GM20000 (cell line): Measurements from ENCODE around the gene OR6B3.

Experiments
- DNase-seq: peaks from one replicate; pipeline ENCODE4 v3.0.0; 2012; ENCODE audit warnings: low spot score
- TF ChIP-seq, protein P1 (sequence below): IDR thresholded peaks from 2 replicates; pipeline ENCODE4 v1.5.1; 2012; ENCODE audit warnings: mild to moderate bottlenecking, control low read depth; ENCODE audit errors: extremely low read depth, missing control alignments

OR6B3 gene

DNA sequence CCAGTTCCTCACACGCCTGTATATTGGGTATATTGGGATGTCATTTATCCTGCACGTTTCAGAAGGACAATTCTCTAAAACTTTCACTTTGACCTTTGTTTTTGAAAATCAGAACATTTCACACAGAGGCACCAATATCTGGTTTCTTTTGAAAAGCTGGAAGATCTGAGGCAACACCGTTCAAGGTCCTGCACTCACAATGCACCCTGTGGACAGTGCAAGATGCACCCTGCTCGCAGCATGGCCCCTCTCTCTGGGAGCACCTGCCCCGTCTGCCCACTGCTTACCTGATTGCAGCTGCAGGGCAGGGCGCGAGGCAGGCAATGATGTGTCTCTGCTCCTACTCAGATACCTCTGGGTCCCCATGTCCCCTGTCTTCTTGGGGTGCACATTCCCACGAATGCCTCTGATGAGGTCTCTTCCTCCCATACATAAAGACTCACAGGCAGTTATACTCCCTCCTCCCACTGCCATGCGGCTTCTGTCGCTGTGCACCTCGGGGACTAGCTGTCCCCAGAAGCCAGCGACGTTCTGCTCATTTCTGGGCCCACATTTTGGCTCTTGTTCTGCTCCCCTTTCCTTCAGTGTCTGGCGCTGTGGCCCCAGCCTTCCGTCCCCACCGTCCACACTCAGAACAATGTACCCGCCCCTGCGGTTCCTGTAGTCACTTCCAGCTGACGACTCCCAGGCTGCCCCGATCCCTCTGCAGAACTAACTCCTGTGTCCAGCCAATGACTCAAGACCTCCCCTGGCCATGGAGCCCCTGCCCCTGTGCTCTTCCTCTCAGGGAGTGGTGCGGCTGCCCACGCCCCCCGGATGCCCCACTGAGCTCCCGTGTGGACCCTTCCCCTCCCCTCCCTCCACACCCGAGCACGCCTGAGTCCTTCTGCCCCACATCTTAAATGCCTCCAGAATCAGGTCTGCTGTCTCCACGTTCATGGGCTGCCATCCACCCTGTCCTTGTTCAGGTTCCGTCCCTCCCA is at the start of gene OR6B3:
Gene OR6B3 (minus strand): TSS at position 349 of the 983 bp plus-strand sequence.
- TF ChIP-seq, protein P1, sequence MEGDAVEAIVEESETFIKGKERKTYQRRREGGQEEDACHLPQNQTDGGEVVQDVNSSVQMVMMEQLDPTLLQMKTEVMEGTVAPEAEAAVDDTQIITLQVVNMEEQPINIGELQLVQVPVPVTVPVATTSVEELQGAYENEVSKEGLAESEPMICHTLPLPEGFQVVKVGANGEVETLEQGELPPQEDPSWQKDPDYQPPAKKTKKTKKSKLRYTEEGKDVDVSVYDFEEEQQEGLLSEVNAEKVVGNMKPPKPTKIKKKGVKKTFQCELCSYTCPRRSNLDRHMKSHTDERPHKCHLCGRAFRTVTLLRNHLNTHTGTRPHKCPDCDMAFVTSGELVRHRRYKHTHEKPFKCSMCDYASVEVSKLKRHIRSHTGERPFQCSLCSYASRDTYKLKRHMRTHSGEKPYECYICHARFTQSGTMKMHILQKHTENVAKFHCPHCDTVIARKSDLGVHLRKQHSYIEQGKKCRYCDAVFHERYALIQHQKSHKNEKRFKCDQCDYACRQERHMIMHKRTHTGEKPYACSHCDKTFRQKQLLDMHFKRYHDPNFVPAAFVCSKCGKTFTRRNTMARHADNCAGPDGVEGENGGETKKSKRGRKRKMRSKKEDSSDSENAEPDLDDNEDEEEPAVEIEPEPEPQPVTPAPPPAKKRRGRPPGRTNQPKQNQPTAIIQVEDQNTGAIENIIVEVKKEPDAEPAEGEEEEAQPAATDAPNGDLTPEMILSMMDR: no peak

DNA sequence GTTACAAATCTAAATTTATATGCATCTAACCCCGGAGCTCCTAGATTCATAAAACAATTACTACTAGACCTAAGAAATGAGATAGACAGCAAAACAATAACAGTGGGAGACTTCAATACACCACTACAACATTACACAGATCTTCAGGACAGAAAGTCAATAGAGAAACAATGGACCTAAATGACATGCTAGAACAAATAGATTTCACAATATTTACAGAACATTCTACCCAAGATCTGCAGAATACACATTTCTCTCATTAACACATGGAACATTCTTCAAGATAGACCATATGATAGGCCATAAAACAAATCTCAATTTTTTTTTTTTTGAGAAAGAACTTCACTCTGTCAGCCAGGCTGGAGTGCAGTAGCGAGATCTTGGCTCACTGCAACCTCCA is 45.0 kb upstream of the OR6B3 start:
- no peak for DNase-seq
- TF ChIP-seq, protein P1: no peak

More for the DNA sequence above, at the start of gene OR6B3:
- DNase-seq: no peak

DNA sequence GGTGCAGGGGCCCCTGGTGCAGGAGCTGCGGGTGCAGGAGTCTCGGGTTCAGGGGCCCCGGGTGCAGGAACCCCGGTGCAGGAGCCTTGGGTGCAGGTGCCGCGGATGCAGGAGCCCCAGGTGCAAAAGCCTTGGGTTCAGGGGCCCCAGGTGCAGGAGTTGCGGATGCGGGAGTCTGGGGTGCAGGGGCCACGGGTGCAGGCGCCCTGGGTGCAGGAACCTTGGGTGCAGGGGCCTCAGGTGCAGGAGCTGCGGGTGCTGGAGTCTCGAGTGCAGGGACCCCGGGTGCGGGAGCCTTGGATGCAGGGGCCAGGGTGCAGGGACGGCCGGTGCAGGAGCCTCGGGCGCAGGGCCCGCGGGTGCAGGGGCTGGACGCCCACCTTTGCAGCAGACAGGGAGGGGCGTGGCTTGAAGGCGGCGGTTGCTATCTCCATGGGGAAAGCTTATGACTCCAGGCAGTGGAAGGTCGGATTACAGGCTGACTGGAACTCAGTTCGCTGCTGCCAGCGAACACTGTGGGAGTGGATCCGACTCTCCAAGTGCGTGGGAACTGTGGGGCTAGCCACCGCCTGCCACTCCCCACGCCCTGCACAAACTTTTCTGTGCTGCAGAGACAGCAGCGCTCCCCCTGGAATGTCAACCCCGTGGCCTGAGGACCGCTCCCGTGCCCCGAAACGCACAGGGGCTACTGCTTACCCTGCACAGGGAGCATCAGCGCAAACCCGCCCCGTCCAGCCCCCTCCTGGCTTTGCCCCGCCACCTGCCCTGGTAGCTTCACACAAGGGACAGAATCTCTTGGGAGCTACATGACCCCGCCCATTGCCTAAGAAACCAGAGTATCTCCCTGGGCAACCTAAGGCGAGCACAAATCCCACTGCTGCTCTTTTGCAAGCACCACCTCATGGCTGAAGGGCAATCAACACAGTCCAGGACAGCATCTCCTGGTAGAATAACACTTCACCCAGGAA is 42.5 kb upstream of the OR6B3 start:
- TF ChIP-seq, protein P1: no peak
- DNase-seq: no peak

DNA sequence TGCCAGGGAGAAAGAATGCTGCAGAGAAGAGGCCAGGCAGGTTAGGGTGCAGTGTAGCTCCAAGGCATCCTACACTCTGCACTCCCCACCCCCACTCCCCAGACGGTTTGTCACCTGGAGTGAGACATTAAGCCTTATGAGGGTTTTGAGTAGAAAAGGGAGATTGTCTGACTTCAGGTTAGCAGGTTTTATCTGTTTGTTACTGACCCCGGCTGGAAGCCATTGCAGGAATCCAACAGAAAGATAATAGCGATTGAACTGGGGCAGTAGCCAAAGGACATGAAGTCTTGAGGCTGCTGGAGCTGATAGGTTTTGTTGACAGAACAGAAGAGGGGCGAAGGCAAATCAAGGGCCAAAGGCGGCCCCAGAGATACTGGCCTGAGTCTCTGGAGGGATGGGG is 36.0 kb upstream of the OR6B3 start:
- TF ChIP-seq, protein P1: no peak
- DNase-seq: no peak

DNA sequence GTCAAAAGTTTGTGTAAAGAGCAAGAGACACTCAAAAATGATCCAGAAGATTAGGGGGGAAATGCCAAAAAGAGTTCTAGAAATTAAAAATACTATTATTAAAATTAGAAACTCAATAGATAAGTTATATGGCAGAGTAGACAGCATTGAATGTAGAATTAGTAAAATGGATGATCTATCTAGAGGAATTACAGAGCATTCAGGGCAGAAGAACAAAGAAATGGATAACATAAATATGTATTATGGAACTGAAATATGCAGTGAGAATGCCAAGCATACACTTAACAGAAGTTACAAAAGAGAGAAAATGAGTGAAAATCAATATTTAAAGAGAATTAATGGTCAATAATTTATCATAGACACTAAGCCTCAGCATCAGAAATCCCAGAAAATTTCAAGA is 33.2 kb upstream of the OR6B3 start:
- DNase-seq: no peak
- TF ChIP-seq, protein P1: no peak

DNA sequence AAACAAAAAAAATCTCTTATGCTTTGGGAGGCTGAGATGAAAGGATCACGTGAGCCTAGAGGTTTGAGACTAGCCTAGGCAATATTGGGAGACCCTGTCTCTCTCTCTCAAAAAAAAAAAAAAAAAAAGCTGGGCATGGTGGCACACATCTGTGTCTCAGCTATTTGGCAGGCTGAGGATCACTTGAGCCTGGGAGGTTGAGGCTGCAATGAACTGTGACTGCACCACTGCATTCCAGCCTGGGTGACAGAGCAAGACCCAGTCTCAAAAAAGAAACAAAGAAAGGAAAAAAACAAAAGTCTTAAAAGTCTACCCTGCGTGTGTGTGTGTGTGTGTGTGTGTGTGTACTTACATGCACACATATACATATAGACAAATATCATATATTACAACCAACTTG is 25.3 kb upstream of the OR6B3 start:
- TF ChIP-seq, protein P1: no peak
- DNase-seq: no peak
